Measurements from ENCODE around the gene PCCA. TPM values are rescaled to one million over a fixed set of nuclear protein-coding genes. Genes with fewer than 3 reads are reported as not detected.

Gene PCCA
- total and polyA plus RNA-seq, 4 donors: 30.1 to 160 (median 76.3) TPM

GRCh38 chr13:100112186-100112838 lies 23.4 kb downstream of the PCCA start:
- H3K27me3 ChIP-seq (ENCODE audit: control insufficient read depth in 4 of 4, insufficient read depth in 4 of 4, low read length in 3 of 4): no peaks in the 10 kb centered on the region
- H3K27ac ChIP-seq (ENCODE audit: low read depth in 1 of 2, low read length in 2 of 2): peak overlapping the region; percentile 3 to 32
- H3K4me3 ChIP-seq (ENCODE audit: low read depth in 1 of 3, low read length in 3 of 3): no peak overlapping the region
- peaks cover 10 to 32% (median 14%) of the 10 kb centered on the region in 4 donors for H3K4me1 ChIP-seq (ENCODE audit: control insufficient read depth in 4 of 4, insufficient read depth in 4 of 4, low read length in 3 of 4)
- H3K36me3 ChIP-seq (ENCODE audit: control insufficient read depth in 4 of 4, insufficient read depth in 3 of 4, low read depth in 1 of 4, low read length in 3 of 4): peaks cover 2 to 18% (median 13%) of the 10 kb centered on the region in 4 donors
- WGBS: 40% methylated on average over 7 of the region's 7 CpGs
- peak in 1 of 2 donors; percentile 23 for TF ChIP-seq JUND (IDR thresholded peaks at IDR 0.05)
- TF ChIP-seq MAX (IDR thresholded peaks at IDR 0.05): no peak
- TF ChIP-seq, protein P1, sequence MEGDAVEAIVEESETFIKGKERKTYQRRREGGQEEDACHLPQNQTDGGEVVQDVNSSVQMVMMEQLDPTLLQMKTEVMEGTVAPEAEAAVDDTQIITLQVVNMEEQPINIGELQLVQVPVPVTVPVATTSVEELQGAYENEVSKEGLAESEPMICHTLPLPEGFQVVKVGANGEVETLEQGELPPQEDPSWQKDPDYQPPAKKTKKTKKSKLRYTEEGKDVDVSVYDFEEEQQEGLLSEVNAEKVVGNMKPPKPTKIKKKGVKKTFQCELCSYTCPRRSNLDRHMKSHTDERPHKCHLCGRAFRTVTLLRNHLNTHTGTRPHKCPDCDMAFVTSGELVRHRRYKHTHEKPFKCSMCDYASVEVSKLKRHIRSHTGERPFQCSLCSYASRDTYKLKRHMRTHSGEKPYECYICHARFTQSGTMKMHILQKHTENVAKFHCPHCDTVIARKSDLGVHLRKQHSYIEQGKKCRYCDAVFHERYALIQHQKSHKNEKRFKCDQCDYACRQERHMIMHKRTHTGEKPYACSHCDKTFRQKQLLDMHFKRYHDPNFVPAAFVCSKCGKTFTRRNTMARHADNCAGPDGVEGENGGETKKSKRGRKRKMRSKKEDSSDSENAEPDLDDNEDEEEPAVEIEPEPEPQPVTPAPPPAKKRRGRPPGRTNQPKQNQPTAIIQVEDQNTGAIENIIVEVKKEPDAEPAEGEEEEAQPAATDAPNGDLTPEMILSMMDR (IDR thresholded peaks at IDR 0.05; ENCODE audit: low read depth, low read length, missing input control): no peak
- no peak for TF ChIP-seq TAF1 (conservative IDR thresholded peaks at IDR 0.05)
- TF ChIP-seq FOXA1 (IDR thresholded peaks at IDR 0.05): no peak
- peak; percentile 44 for TF ChIP-seq YY1 (IDR thresholded peaks at IDR 0.05)
- no peak for TF ChIP-seq HNF4G (IDR thresholded peaks at IDR 0.05)
- TF ChIP-seq HNF4A (conservative IDR thresholded peaks at IDR 0.05): peak; percentile 17 to 27
- no peak for TF ChIP-seq GABPA (IDR thresholded peaks at IDR 0.05 in 1 of 2, conservative IDR thresholded peaks at IDR 0.05 in 1 of 2)
- TF ChIP-seq REST (IDR thresholded peaks at IDR 0.05): no peak
- no peak for TF ChIP-seq EGR1 (IDR thresholded peaks at IDR 0.05; ENCODE audit: low read depth in 2 of 2)
- TF ChIP-seq RXRA (IDR thresholded peaks at IDR 0.05): peak in 1 of 2 donors; percentile 42
- TF ChIP-seq, protein P2, sequence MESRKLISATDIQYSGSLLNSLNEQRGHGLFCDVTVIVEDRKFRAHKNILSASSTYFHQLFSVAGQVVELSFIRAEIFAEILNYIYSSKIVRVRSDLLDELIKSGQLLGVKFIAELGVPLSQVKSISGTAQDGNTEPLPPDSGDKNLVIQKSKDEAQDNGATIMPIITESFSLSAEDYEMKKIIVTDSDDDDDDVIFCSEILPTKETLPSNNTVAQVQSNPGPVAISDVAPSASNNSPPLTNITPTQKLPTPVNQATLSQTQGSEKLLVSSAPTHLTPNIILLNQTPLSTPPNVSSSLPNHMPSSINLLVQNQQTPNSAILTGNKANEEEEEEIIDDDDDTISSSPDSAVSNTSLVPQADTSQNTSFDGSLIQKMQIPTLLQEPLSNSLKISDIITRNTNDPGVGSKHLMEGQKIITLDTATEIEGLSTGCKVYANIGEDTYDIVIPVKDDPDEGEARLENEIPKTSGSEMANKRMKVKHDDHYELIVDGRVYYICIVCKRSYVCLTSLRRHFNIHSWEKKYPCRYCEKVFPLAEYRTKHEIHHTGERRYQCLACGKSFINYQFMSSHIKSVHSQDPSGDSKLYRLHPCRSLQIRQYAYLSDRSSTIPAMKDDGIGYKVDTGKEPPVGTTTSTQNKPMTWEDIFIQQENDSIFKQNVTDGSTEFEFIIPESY (IDR thresholded peaks at IDR 0.05): no peak
- TF ChIP-seq ATF3 (IDR thresholded peaks at IDR 0.05): no peak
- TF ChIP-seq NR2F2 (IDR thresholded peaks at IDR 0.05): no peak
- peak; percentile 15 to 29 for TF ChIP-seq RAD21 (IDR thresholded peaks at IDR 0.05)
- TF ChIP-seq SP1 (IDR thresholded peaks at IDR 0.05): no peak
- peak; percentile 58 for TF ChIP-seq FOXA2 (IDR thresholded peaks at IDR 0.05)
- no peaks in the 10 kb centered on the region for H3K9me3 ChIP-seq (ENCODE audit: control insufficient read depth in 4 of 4, low read length in 3 of 4)
- peak overlapping the region in 1 of 2 donors; percentile 47 for H3K9ac ChIP-seq (ENCODE audit: low read depth in 1 of 2, low read length in 2 of 2)
- no peak for DNase-seq (ENCODE audit: low spot score)

Data from liver (tissue), 9 donors.